HG03442 (cell line): ENCODE data around the gene SNTG2.
"Not testable (repeated sequence)": the region's sequence is repeated elsewhere in the genome, so short reads cannot be mapped to it uniquely, and the experiment has no call there.

Experiments used
- ATAC-seq: cut with Tn5 transposase; IDR thresholded peaks from one replicate; pipeline ENCODE4 v1.9.1; 2021; ENCODE audit warnings: mild to moderate bottlenecking, moderate library complexity; ENCODE audit not compliant: unreplicated experiment

The SNTG2 gene

GRCh38 chr2:1227274-1227900, 276.7 kb downstream of the SNTG2 start:
- ATAC-seq = no peak

DNA sequence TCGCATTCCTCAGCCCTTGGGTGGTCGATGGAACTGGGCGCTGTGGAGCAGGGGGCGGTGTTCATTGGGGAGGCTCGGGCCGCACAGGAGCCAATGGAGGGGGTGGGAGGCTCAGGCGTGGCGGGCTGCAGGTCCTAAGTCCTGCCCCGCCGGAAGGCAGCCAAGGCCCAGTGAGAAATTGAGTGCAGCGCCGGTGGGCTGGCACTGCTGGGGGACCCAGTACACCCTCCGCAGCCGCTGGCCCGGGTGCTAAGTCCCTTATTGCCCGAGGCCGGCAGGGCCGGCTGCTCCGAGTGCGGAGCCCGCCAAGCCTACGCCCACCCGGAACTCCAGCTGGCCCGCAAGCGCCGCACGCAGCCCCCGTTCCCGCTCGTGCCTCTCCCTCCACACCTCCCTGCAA, 278.9 kb downstream of the SNTG2 start:
- ATAC-seq = not testable (repeated sequence)

GRCh38 chr2:1230155-1230893, 279.7 kb downstream of the SNTG2 start:
- no peak for ATAC-seq

- ATAC-seq = no peak
Observed at GRCh38 chr2:1231466-1232063, 280.9 kb downstream of the SNTG2 start.

DNA sequence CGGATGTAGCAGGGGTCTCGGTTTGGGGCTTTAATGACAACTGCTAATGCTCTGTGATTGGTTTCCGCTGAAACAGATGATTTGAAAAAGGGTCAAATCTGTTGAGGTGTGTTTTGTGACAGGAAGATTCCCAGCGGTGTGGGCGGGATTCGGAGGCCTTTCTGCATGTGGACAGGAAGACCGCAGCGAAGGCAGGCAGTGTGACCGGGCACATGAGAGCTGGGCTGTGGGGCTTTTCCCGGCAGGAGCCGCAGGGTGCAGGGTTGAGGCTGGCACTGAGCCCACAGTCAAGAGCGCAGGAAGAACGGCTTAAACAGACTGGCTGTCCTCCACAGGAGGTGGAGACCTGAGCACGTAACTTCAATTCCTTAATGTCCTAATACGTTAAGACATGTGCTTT, 282.6 kb downstream of the SNTG2 start:
- no peak for ATAC-seq

DNA sequence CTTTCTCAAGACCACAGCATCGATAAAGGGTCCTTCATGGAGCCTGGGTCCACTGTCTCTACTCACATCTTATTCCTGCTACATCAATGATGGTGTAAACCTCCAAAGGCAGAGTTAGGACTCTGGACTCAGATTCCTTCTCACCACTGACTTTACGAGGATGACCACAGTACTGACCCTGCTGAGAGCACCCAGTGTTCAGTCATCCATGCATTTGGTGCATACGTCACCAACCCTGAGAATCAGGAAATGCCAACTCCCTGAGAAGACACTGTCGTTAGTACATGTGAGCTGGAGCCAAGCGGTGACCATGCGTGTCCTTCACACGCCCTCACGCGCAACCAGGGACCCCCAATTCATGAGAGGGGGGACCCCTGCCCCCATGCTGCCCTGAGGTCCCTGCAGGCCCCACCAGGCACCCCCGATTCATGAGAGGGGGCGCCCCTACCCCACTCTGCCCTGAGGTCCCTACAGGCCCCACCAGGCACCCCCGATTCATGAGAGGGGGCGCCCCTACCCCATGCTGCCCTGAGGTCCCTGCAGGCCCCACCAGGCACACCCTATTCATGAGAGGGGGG, 284.2 kb downstream of the SNTG2 start:
- no peak for ATAC-seq

DNA sequence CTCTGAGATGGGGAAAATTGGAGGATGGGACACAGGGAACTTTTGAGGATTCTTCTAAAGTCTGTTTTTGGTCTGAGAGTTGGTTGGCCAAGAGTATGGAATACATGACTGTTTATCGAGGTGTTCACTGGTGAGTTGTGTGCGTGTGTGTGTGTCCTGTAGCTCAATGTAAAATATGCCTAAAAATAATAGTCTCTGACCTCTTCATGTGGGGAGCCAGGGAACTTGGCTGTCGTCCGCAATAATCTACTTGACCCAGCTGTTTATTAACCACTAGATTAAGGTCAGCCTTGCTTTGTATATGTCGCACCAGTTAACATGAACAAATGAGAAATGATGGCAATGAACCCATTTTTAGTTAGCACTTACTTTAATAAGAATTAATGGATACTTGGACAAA, 285.2 kb downstream of the SNTG2 start:
- no peak for ATAC-seq

DNA sequence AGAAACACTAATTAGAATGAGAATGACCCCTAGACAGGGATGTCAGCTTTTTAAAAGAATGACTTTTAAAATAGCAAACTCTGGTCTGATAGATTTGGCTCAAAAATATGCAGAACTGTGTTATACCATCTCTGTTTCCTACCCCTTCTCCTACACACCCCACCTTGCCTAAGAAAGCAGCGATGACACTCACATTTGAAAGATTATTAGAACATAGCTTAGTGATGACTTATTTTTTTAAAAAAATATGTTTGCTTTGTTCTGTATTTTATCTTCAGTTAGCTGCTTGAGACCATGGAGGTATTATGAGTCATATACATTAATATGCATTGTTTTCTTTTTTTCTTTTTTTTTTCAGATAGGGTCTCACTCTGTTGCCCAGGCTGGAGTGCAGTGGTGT, 286.0 kb downstream of the SNTG2 start:
- ATAC-seq = no peak

DNA sequence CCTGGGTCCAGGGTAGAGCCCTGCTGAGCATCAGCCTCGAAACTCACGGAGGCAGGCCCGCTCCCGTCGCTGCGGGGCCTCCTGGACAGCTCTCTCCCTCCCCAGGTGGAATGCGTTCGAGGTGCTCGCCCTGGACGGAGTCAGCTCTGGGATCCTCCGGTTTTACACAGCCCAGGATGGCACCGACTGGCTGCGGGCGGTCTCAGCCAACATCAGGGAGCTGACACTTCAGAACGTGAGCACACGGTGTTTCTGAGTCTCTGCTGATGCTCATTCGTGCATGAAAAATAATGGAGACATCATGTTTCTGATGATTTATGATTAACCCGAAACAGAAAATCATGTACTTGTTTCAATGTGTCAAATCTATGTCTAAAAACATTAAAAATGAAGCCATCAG, 287.1 kb downstream of the SNTG2 start:
- ATAC-seq = no peak

GRCh38 chr2:1238598-1239138, 288.0 kb downstream of the SNTG2 start:
- no peak for ATAC-seq

DNA sequence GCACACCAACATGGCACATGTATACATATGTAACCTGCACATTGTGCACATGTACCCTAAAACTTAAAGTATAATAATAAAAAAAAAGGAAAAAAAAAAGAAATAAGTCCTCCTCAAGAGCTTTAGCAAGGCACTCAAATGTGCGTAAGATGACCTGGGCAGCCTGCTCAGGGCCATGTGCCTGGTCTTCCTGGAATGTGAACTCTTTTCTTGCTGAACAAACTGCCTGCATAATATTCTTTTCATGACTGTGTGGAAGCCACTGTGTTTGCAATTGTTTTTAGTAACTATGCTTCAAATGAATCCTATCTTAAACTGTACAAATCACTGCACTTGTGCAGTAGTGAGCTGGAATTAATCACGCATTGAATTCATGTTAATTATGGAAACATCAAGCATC, 294.5 kb downstream of the SNTG2 start:
- no peak for ATAC-seq

GRCh38 chr2:1246239-1246638, 295.6 kb downstream of the SNTG2 start:
- no peak for ATAC-seq

DNA sequence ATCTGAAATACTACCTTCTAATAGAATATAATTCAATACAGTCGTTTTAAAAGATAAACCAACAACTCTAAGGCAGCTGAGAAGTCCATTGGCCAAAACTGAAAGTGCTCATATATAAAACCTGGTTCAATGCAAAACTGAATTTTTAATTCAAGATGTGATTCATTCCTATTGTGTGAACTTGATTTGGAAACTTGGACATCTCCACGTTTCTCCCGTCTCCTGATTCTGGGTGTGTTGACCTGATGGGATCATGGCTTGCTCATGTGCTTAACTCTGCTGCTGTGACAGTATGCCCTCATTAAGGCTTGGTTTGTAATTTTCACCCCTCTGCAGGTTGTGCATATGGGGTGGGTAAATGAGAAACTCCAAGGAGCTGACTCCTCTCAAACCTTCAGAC, 296.3 kb downstream of the SNTG2 start:
- ATAC-seq = no peak

GRCh38 chr2:1248187-1248586, 297.5 kb downstream of the SNTG2 start:
- ATAC-seq = no peak

DNA sequence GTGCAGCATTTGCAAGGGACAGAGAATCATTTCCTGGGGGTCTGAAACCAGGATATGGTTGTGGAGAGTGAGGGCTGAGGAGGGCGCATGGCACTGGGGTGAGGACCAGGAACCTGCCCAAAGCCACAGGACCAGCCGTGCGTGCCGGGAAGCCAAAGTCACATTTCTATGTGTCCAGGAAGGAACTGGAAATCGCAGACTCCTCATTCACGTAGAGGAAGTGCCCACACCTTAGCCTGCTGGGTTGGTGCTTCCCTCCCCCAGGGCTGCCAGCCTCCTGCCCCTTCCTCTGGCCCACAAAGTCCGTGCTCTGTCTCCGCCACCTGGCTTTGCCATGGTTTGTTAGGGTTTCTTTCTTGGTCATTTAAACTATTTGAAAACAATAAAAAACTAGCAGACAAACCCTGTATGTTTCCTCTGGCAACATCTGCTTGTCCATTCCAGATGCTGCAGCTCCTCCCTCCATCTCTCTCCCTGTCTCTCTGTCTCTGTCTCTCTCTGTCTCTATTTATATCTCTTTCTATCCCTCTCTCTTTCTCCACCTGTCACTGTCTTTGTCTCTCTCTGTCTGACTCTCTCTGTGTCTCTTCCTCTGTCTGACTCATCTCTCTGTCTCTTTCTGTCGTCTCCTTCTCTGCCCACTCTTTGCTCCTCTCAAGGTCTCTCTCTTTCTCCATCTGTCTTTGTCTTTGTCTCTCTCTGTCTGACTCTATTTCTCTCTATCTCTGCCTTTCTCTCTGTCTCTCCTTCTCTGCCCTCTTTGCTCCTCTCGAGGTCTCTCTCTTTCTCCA, 299.4 kb downstream of the SNTG2 start:
- no peak for ATAC-seq

DNA sequence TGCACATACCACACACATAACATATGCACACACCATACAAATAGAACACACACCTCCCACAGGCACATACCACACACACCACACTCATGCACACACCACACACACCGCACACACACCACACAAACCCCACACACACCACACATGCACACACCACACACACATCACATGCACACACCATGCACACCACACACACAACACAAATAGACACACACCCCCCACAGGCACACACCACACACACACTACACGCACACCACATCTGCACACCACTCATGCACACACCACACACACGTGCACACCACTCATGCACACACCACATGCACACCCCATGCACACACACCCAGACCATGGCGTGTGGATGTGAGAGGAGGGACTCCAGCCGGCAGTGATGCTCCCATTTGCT, 300.9 kb downstream of the SNTG2 start:
- ATAC-seq = no peak

DNA sequence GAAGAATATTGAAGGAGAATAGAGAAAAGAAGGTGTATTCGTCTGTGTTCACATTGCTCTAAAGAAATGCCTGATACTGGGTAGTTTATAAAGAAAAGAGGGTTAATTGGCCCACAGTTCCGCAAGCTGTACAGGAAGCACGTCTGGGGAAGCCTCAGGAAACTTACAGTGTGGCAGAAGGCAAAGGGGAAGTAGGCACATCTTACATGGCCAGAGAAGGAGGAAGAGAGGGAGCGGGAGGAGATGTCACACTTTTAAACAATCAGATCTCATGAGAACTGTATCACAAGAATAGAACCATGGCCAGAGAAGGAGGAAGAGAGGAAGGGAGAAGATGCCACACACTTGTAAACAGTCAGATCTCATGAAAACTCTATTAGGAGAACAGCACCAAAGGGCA, 303.0 kb downstream of the SNTG2 start:
- ATAC-seq = no peak

- no peak for ATAC-seq
Observed at GRCh38 chr2:1254662-1255343, 304.2 kb downstream of the SNTG2 start.

- ATAC-seq = no peak
Observed at GRCh38 chr2:1256632-1257324, 306.1 kb downstream of the SNTG2 start.

GRCh38 chr2:1257334-1257733, 306.7 kb downstream of the SNTG2 start:
- no peak for ATAC-seq
